Activated naive CD4-positive, alpha-beta T cell treated with anti-CD3 and anti-CD28 coated beads for 36 hours (primary cell): ENCODE measurements around the gene IFNGR2. TPM values are rescaled to one million over a fixed set of nuclear protein-coding genes. Genes with fewer than 3 reads are reported as not detected.

Experiments used
- CTCF ChIA-PET: fragments of 350-600 bp; sonication (Branson Sonifier 250); formaldehyde crosslinking; loops from one replicate; lab custom pipeline; 2021; ENCODE audit warnings: antibody characterized with exemption; lab: Charles Lee
- DNase-seq: peaks from one replicate; pipeline ENCODE4 v3.0.0-alpha.2; 2020
- H3K27ac Mint-ChIP-seq: one replicate; pipeline ENCODE4 v1.8.0; 2021; ENCODE audit warnings: mild to moderate bottlenecking, mixed read lengths
- H3K27me3 Mint-ChIP-seq: one replicate; pipeline ENCODE4 v1.8.0; 2021; ENCODE audit warnings: low read depth, mixed read lengths
- H3K36me3 Mint-ChIP-seq: one replicate; pipeline ENCODE4 v1.8.0; 2021; ENCODE audit warnings: low read depth, mixed read lengths
- H3K4me1 Mint-ChIP-seq: one replicate; pipeline ENCODE4 v1.8.0; 2021; ENCODE audit warnings: low read depth, mixed read lengths
- H3K4me3 Mint-ChIP-seq: one replicate; pipeline ENCODE4 v1.8.0; 2021; ENCODE audit warnings: mild to moderate bottlenecking, moderate library complexity, mixed read lengths
- H3K9me3 Mint-ChIP-seq: one replicate; pipeline ENCODE4 v1.8.0; 2021; ENCODE audit warnings: mixed read lengths
- intact Hi-C: fragments of 100-400 bp; cut with micrococcal nuclease; formaldehyde crosslinking; loops from one replicate; pipeline ENCODE4 v1.15.1; 2023
- total RNA-seq, 2 experiments: library from RNA; stranded (reverse); gene quantifications; one replicate each; pipeline ENCODE4 v1.2.3, GENCODE V29; 2021

IFNGR2 gene
- total RNA-seq, 2 experiments from 2014 or later, result 16.3 to 17.5 TPM

DNA sequence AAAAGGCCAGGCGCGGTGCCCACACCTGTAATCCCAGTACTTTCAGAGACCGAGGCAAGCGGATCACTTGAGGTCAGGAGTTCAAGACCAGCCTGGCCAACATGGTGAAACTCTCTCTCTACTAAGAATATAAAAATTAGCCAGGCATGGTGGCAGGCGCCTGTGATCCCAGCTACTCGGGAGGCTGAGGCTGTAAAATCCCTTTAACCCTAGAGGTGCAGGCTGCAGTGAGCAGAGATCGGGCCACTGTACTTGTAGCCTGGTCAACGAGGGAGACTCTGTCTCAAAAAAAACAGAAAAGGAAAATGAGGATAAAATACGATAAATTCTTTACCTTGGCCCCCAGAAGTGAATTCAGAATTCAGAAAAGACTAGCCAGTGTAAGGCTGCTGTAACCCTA lies 75.0 kb downstream of the IFNGR2 start:
- DNase-seq, result no peak
- Mint-ChIP-seq H3K4me3 (peak overlapping the region; percentile 89), H3K27ac (no peak overlapping the region), H3K9me3 (no peaks in the 10 kb centered on the region), H3K4me1 (peaks cover 20% of the 10 kb centered on the region), H3K27me3 (no peaks in the 10 kb centered on the region), H3K36me3 (peaks cover 1% of the 10 kb centered on the region)
- intact Hi-C loops, result loop anchor here (2.0 to 5.0 kb wide), 2 partner anchors 71 to 706 kb away; partner anchors contain the start of gene PAXBP1
- CTCF ChIA-PET, result interaction anchor here (0.6 kb wide), 1 partner anchor 62 kb away, joined by 3 read pairs; no protein-coding TSS in a partner anchor

- peaks cover 15% of the 10 kb centered on the region for H3K4me1 Mint-ChIP-seq
- no peaks in the 10 kb centered on the region for H3K27me3 Mint-ChIP-seq
- peak overlapping the region; percentile 47 for H3K27ac Mint-ChIP-seq
- CTCF ChIA-PET, result interaction anchor here (0.6 to 2.6 kb wide), 6 partner anchors 12 to 154 kb away, joined by 3 to 11 read pairs (median 4); partner anchors contain the start of gene DNAJC28
- intact Hi-C loops, result loop anchor here (1.0 to 5.0 kb wide), 7 partner anchors 12 to 707 kb away; partner anchors contain the start of genes CRYZL1, DNAJC28, DONSON and GART
- H3K36me3 Mint-ChIP-seq, result no peaks in the 10 kb centered on the region
- peak; percentile 44 for DNase-seq
- peak overlapping the region; percentile 89 for H3K4me3 Mint-ChIP-seq
- H3K9me3 Mint-ChIP-seq, result no peaks in the 10 kb centered on the region
Measured at GRCh38 chr21:33478935-33479678, 75.9 kb downstream of the IFNGR2 start.

- H3K36me3 Mint-ChIP-seq, result no peaks in the 10 kb centered on the region
- CTCF ChIA-PET, result interaction anchor here (0.5 to 2.6 kb wide), 11 partner anchors 11 to 755 kb away, joined by 3 to 11 read pairs (median 4); partner anchors contain the start of genes DNAJC28 and DONSON
Measured at GRCh38 chr21:33479679-33480480, 76.7 kb downstream of the IFNGR2 start, which contains the start of gene TMEM50B. Gene TMEM50B, minus strand, starts transcription at chr21:33479974. Its CDS starts 11,089 bp downstream, at chr21:33468885.

GRCh38 chr21:33480481-33481103 lies 77.4 kb downstream of the IFNGR2 start:
- no peak for DNase-seq
- no peaks in the 10 kb centered on the region for H3K9me3 Mint-ChIP-seq
- intact Hi-C loops, result no loop called here
- no peaks in the 10 kb centered on the region for H3K27me3 Mint-ChIP-seq
- H3K4me1 Mint-ChIP-seq, result peaks cover 15% of the 10 kb centered on the region
- CTCF ChIA-PET, result interaction anchor here (0.7 to 2.6 kb wide), 5 partner anchors 10 to 120 kb away, joined by 3 to 11 read pairs (median 6); partner anchors contain the start of genes DNAJC28 and DONSON
- peak overlapping the region; percentile 68 for H3K27ac Mint-ChIP-seq
- peak overlapping the region; percentile 89 for H3K4me3 Mint-ChIP-seq
- H3K36me3 Mint-ChIP-seq, result no peaks in the 10 kb centered on the region

More at GRCh38 chr21:33479679-33480480, 76.7 kb downstream of the IFNGR2 start, which contains the start of gene TMEM50B:
- intact Hi-C loops, result loop anchor here (1.0 to 5.0 kb wide), 7 partner anchors 11 to 708 kb away; partner anchors contain the start of genes CRYZL1, DNAJC28, DONSON and GART
- Mint-ChIP-seq H3K27me3 (no peaks in the 10 kb centered on the region), H3K9me3 (no peaks in the 10 kb centered on the region), H3K4me1 (peaks cover 15% of the 10 kb centered on the region), H3K27ac (peak within 1 kb of the TSS; percentile 68), H3K4me3 (peak within 1 kb of the TSS; percentile 89)
- DNase-seq, result peak; percentile 96

GRCh38 chr21:33481314-33481943 lies 78.2 kb downstream of the IFNGR2 start:
- no peak for DNase-seq
- Mint-ChIP-seq H3K9me3 (no peaks in the 10 kb centered on the region), H3K4me3 (peak overlapping the region; percentile 6), H3K36me3 (no peaks in the 10 kb centered on the region), H3K27ac (no peak overlapping the region), H3K27me3 (no peaks in the 10 kb centered on the region), H3K4me1 (peaks cover 15% of the 10 kb centered on the region)
- intact Hi-C loops, result no loop called here
- CTCF ChIA-PET, result interaction anchor here (1.8 to 1.9 kb wide), 2 partner anchors 9 to 36 kb away, joined by 6 to 7 read pairs; partner anchors contain the start of gene DNAJC28

Other genes starting within 250 kb of the IFNGR2 start
- gene IFNAR2, start 173.5 kb upstream of the IFNGR2 start, total RNA-seq, result 10 to 100 TPM; 16.6 to 19.4 TPM
- gene IL10RB, start 137.0 kb upstream of the IFNGR2 start, total RNA-seq, result 10 to 100 TPM; 23.9 TPM
- 10 to 100 TPM; 20.6 to 24.3 TPM for gene IFNAR1, start 78.4 kb upstream of the IFNGR2 start, total RNA-seq
- gene TMEM50B, start 76.6 kb downstream of the IFNGR2 start, total RNA-seq, result 10 to 100 TPM; 17.8 to 18.2 TPM
- gene DNAJC28, start 88.3 kb downstream of the IFNGR2 start, total RNA-seq, result under 1 TPM; 0.17 TPM
- gene GART, start 138.7 kb downstream of the IFNGR2 start, total RNA-seq, result 100 to 1,000 TPM; 234 to 237 TPM
- gene SON, start 139.6 kb downstream of the IFNGR2 start, total RNA-seq, result 100 to 1,000 TPM; 269 to 273 TPM
- 10 to 100 TPM; 35.6 to 42.4 TPM for gene DONSON, start 185.3 kb downstream of the IFNGR2 start, total RNA-seq
- gene CRYZL1, start 238.3 kb downstream of the IFNGR2 start, total RNA-seq, result 10 to 100 TPM; 30.3 to 32.7 TPM
- 1 to 10 TPM; 2.2 to 2.6 TPM for gene ITSN1, start 239.1 kb downstream of the IFNGR2 start, total RNA-seq